Esophagus muscularis mucosa (tissue), 4 donors: ENCODE measurements around the gene ATG13.

Source experiments
- EP300 ChIP-seq: sonication (generic); formaldehyde crosslinking; IDR thresholded peaks from one replicate; pipeline ENCODE4 v1.6.1; 2017; ENCODE audit warnings: antibody characterized with exemption
- POLR2A ChIP-seq: fragments of 450-650 bp; IDR thresholded peaks from one replicate; pipeline ENCODE4 v1.6.1; 2017; ENCODE audit warnings: antibody characterized with exemption, moderate library complexity, mild to moderate bottlenecking, low read depth
- TF ChIP-seq, protein P1 (sequence below), 3 experiments: fragments of 200-600 bp in 2 of 3; fragments of 450-650 bp in 1 of 3; sonication (generic) in 2 of 3; IDR thresholded peaks; one replicate each; pipeline ENCODE4 v1.5.1; 2017 to 2019; ENCODE audit warnings: antibody characterized with exemption in 3 of 3, mild to moderate bottlenecking in 2 of 3, moderate library complexity in 1 of 3

DNA sequence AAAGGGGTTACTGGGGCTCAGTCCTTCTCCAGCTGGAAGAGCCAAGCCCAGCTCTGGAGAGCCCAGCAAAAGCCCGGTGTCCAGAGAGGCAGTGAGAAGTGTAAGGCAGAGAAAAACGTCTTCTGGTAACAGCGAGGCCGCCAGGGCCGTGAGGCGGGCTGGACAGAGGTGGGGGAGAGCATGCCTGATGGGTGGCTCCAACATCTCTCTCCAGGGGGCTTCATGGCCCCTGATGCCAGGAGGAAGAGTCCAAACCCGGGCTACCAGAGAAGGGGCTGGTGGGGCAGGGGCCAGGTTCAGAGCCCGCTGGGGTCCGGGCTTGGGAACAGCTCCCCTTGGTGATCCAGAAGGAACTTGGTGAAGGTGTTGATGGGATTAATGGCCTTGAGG lies 61.4 kb downstream of the ATG13 start:
- TF ChIP-seq POLR2A = no peak
- TF ChIP-seq EP300 = no peak
- TF ChIP-seq, protein P1, sequence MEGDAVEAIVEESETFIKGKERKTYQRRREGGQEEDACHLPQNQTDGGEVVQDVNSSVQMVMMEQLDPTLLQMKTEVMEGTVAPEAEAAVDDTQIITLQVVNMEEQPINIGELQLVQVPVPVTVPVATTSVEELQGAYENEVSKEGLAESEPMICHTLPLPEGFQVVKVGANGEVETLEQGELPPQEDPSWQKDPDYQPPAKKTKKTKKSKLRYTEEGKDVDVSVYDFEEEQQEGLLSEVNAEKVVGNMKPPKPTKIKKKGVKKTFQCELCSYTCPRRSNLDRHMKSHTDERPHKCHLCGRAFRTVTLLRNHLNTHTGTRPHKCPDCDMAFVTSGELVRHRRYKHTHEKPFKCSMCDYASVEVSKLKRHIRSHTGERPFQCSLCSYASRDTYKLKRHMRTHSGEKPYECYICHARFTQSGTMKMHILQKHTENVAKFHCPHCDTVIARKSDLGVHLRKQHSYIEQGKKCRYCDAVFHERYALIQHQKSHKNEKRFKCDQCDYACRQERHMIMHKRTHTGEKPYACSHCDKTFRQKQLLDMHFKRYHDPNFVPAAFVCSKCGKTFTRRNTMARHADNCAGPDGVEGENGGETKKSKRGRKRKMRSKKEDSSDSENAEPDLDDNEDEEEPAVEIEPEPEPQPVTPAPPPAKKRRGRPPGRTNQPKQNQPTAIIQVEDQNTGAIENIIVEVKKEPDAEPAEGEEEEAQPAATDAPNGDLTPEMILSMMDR (IDR thresholded peaks at IDR 0.05) = no peak
